GM19193 (cell line): ENCODE measurements around the gene KCNK5.

Experiments used
- POLR2A ChIP-seq: IDR thresholded peaks from 4 replicates; pipeline ENCODE4 v1.6.1; 2011; ENCODE audit not compliant: insufficient read depth, insufficient read length; ENCODE audit errors: extremely low read depth

KCNK5 gene

DNA sequence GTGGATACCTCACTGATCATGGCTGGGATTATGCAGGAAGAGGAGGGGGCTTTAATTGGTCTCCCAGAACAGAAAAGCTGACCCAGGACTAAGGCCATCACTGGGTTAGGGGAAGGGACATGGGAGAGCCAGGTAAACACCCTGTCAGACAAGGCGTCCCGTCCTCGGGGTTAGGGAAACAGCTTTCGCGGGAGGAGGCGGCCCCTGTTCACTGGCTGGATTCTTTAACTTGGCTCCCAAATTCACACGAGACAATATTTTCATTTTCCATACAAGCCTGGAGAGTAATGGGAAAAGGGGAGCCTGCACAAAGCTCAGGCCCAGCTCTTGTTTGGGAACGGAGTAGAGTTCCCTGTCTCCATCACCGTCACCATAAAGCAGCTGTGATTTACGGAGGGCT is 29.3 kb downstream of the KCNK5 start:
- no peak for TF ChIP-seq POLR2A

DNA sequence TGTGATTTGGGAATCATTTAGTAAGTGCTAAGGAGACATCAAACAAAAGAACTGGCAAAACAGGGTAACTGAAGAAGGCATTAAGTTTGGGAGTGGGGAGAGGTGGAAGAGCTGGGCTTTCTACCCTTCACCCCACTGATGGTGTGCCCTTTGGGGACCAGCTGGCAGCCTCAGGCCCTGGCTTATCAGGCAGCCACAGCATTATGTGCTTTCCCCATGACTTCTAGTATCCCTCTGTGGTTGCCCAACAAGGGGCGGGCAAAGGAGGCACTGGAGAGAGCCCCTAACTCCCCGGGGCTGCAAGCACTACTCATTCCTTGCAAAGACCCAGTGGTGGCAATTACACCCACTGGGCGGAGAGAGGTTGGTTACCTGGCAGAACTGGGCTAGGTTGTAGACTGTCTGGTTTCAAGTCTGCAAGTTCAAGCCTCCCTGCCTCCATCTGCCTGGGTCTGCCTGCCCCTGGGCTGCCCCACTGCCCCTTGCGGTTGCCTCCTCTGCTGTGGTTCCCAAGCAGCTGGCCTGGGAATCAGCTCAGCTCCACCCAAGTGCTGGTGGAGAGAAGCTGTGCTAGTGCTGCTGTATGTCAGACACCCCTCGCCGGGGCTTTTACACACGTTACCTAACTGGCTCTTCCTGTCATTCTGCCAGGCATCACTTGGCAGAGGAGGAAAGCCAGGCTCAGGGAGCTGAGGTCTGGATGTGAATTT is 29.9 kb downstream of the KCNK5 start:
- TF ChIP-seq POLR2A = no peak

DNA sequence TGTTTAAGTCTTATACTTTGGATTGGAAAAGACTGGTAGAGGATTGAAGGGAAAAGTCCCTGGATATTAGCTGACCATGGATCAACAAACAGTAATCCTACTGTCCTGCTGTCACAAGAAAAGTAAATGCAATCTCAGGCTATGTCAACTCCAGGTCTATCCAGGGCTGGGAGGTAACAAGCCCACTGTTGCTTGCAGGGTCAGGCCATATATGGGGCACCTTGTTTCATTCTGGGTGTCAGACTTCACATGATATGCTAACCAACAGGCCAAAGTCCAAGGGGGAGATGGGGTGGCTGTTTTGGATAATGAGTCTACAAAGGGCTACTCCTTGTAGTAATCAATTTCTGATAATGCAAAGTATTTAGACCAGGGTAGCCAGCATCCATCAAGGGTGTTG is 30.7 kb downstream of the KCNK5 start:
- no peak for TF ChIP-seq POLR2A

DNA sequence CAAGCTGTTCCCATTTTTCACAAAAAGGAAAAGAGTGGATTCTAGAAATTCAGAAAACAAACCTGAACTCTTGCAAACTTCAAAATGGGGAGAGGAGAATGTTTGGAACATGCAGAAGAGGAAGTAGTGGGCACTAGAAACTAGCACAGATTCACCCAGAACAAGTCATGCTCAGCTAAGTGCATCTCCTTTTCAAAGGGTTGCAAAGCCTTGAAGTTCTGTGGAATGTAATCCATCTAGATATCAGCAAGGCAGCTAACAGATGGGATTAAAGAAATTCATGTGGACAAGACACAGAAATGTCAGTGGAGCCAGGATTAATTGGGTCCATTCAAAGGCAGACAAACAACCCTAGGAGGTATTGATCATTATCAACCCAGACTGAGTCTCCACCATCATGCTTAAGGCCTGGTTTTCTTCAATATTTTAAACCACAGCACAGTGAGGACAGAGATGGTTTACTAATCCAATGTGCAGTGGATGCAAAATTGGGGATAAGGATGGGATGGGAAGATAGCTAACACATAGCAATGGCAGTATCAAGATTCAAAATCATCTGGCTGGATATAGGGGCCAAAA is 31.3 kb downstream of the KCNK5 start:
- TF ChIP-seq POLR2A = no peak

DNA sequence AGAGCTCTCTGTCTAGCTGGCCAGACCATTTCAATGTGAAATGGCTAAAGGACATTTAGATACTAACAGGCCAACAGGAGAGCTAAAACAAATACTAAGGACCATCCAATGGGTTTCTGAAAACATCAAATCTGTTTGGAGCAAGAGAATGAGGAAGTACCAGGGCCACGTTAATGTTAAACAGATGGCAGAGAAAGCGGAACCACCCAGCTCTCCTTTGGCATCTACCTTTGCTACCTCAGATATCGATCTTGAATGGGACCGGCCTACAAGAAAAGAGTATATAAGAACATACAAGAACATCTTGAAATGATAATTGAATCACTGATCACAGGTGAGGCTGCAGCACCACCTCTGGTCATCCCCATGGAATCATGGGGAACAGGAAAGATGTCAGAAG is 31.8 kb downstream of the KCNK5 start:
- TF ChIP-seq POLR2A = no peak

DNA sequence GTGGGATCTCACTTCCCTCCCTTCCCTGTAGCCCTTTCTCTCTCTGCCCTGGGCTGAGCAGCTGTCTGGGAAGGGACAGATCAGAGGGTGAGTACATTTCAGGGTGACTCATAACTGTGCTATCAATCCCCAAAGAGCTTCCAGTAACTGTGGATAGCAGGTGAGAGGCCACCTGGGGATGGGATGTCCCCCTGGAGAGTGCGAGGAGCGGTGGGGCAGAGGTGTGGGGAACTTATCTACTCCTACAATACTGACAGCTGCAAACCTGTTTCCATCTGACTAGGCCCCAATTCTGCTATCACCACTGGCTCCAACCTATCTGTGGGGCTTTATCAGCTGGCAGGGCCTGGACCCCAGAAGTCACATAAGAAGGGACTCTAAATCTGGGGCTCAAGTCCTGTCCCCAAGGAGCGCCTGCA is 32.6 kb downstream of the KCNK5 start:
- TF ChIP-seq POLR2A = no peak

DNA sequence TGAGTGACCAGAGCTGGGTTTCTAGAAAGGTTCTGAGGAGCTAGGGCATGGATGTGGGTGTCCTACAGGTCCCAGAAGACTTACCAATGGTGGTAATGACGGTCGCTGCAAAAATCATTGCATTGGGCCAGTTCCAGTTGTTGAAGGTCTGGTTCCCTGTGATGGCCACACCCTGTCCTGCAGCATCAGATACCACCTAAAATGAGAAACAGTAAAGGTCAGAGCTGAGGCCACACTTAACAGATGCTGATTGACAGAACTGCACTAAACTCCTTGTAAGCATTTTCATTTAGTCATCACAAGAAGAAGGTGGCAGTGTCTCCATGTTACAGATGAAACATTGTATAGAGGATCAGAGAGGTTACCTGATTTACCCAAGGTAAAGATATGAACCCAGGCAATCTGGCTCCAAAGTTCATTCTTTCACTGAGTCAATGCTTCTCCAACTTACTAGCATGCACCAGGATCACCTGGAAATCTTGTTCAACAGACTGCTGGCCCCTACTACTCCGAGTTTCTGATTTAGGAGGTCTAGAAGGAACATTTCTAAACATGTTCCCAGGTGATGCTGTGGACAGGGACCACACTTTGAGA is 33.4 kb downstream of the KCNK5 start:
- TF ChIP-seq POLR2A = no peak

DNA sequence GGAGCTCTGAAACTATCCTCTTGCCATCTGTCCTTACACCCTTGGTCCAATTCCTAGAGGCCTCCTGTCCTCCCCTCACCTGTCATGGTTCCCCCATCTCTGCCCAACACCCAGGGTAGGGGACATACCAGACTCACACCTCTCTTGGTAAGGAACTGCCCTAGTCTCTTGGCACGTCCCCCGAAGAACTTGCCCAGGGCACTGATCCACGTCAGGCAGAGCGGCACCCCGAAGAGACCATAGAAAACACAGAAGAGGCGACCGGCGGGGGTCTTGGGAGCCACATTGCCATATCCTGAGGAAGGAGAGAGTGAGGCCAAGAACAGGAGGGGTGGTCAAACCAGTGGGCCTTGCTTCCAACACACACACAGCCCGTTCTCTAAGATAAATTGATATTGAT is 34.8 kb downstream of the KCNK5 start:
- TF ChIP-seq POLR2A = no peak

DNA sequence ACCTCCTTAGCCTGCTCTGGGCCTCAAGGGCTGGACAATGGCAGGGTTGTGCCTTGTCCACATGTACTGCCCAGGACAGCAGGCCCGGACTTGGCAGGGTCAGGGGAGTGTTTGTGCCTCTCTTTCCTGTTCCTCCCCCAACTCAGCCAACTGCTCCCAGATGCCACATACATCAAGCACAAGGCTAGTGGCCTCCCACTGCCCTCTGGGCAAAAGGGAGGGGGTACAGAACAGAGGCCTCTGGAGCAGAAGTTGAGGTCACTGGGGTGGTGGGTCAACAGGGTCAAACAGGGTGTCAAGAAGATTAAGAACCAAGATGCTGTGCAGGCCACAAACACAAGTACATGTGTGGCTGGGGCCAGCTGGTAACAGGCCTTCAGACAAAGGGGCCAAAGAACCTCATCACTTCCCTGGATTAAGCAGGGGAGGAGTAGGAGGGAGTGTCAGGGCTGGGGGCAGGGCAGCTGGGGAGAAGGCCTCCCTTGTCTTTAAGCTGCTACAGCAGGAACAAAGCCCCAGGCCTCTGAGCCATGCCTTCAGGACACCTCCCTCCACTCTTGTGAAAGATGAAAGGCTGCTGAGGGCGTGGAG is 36.0 kb downstream of the KCNK5 start:
- no peak for TF ChIP-seq POLR2A

DNA sequence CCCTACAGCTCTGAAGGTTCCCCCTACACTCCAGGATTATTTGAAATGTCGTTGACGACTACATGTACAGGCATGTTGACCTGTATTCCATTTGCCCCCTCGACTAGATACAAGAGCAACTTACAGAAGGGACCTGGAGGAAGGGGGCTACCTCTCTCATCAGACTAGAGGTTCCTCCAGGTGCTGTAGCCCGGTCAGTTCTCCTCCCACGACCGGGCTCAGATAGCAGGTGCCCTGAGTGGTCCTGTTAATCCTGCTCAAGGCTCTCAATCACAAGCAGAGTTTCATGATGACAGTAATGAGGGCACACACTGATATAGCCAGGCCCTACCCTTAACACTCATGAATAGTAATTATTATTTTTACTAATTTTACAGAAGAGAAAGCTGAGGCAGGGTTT is 36.5 kb downstream of the KCNK5 start:
- no peak for TF ChIP-seq POLR2A

DNA sequence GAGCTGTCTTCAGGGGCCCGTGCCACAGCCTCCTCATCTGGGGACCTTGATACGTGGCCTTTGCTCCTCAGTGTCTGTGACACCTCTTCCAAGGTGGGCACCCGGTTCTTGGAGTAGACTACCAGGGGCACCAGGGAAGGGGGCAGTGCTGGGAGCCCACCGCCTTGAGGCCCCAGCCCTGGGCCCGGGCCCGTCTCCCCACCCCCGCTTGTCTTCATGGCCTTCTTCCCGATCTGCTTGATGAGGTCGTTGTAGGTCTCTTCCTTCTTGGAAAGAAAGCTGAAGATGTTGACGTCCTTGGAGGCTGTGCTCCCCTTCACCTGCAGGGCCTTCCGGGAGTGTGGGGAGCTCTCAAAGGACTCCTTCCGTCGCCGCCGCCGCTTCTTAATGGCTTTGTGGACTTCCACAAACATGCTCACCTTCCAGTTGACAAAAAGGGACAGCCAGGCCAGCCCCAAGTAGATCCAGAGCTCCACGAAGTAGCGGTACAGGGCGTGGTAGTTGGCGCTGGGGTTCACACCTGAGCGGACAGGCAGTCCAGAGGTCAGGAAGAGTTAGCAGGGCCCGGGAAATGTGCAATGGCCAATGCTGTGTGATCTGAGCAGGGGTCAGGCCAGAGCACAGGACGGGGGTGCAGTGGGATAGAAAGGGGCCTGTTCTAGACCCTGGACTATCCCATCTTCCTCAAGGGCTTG is 37.9 kb downstream of the KCNK5 start:
- no peak for TF ChIP-seq POLR2A

DNA sequence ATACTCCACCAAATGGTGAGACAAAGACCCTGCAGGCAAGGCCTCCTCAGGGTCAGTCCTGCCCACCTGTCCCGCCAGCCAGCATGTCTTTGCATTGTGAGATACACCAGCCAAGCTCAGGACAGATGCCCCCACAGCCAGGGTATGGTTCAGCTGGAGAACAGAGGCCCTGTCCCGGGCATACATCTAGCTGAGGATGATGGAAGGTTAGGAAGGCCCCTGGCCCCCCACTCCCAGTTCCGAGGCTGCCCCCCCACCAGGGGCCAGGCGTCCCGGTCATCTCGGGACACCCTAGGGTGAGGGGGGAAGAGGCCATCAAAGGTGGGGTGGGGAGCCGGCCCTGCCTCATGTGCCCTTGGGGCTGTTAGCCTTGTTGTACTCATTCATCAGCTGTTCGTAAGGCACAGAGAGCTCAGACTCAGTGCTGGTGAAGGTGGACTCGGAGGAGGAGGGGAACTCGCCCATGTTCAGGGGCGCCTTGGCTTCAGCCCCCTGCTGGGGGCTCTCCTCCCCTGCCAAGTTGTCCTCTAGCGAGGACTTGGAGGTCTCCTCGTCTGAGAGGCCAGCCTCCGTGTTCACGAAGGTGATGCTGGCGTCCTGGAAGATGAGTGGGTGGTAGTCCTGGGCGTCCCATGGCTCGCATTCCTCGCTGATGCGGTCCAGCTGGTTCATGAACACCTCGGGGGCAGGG is 38.6 kb downstream of the KCNK5 start:
- TF ChIP-seq POLR2A = no peak

DNA sequence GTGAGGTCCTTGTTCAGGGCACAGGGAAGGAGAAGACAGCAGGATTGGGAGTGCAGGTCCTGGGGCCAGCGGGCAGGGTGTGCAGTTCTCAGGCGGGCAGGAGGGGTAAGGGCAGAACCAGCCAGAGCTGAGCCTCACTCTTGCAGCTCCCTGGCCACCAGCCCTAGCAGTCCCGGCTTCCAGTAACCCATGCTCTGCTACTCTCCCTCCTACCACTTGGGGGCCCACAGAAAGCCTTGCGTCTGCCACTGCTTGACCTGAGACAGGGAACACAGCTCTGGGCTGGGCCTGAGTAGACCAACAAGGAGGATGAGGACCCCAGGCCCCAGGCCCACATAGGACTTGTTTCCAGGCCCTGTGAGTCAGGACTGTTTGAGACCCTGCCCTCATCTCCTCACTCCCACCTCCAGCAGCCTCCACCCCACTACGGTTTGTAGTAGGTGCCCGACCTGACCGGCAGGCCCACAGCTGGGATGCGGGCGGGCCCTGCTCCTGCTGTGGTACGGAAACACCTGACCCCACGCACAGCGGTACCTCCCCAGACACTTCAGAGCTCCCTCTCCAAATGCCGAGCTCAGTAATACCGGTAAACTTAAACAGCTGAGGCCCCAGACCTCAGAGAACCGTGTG is 39.2 kb downstream of the KCNK5 start:
- no peak for TF ChIP-seq POLR2A

DNA sequence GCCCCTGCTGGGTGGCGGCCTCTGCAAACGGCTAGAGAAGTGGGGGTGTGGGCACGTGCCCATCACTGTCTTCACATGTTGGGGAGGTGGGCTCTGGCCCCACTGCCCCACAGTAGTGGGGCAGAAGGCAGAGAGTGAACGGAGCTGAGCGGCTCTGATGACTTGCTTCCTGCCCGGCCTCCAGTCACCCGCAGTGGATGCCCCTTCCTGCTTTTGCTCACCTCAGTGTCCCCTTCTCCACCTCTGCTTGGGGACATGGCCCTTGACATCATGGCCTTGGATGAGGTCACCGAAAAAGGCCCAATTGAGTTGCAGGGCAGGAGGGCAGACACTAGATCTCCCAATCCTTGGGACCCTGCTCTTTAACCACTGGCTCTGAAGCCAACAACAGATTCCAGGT is 40.1 kb downstream of the KCNK5 start:
- TF ChIP-seq POLR2A = no peak

DNA sequence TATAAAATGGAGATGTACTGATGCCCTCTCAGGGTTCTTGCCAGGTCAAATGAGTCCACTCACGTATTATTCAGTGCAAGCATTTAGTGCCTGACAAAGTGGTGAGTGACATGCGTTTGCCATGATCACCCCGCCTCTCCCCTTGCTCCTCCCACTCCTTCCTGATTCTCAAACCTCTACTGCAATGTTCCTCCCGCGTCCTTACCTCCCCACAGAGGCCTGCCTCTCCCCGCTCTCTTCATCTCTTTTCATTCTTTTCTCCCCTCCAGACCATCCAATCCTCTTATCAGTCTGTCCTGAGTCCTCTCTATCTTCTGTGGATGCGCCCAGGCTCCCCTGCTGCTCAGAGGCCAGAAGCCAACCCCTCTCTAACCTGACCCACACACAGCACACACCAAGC is 40.7 kb downstream of the KCNK5 start:
- TF ChIP-seq POLR2A = no peak

DNA sequence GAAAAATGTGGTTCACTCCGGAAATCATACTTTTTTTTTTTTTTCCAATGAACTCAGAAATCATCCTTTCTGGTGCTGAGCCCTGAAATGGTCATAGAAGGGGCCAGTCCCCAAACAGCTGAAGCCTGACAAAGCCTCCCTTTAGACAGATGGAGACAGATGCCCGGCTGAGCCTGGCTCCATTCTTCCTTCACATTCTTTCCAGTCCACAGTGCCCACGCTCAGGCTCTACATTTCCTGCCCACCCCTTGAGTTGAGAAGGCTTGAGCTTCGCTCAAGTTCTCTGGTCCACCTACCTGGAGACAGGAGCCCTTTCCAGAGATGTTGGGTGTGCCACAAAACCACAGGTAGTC is 41.2 kb downstream of the KCNK5 start:
- no peak for TF ChIP-seq POLR2A
